ENCODE measurements around the gene ACCS. TPM values are rescaled to one million over a fixed set of nuclear protein-coding genes. Genes with fewer than 3 reads are reported as not detected.

Gene ACCS
- total and polyA plus RNA-seq, 2 donors (not counting 3 experiments of a cell fraction or from before 2014, with no cell fraction given), result 8.6 to 22.7 TPM

DNA sequence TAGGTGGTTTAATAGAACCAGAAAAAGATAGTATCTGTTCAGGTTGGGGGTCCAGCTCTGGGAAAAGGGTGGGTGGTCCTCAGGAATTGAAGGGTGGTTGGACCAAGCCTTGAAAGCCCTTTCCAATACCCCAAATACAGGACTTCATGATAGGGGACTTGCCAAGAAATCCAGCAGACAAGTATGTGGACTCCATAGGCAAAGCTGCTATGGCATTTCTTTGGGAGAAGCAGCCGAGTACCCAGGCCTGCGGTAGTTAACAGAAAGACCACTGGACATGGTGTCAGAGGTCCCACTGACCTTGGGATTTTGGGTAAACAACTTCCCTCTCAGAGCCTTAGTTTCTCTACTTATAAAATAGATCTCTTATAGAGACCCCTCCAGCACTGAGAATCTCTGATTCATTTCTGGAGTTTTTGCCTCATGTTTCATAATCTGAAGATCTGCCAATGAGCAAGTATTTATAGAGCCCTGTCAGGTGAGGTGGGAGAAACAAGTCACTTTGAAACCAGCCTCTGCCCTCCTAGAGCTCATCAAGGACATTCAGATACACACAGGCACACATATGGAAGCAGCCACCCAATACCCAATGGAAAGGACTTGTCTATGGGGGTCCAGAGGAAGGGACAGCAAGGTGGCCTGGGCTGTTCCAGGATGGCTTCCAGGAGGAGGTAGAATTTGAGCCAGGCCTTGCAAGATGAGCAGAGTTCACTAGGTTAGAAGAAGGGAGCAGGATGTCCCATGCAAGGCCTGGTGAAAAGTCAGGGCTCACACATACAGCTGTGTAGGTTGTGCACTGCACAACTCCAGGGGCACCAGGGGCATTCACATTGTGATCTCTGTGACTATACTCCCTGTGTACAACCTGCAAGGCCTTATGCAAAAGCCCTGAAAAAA lies 49.3 kb upstream of the ACCS start:
- Histone ChIP-seq H3K4me3 (replicated peaks in 1 of 3; ENCODE audit: insufficient read depth in 1 of 3, low read depth in 1 of 3, low read length in 3 of 3) (no peak overlapping the region), H3K79me2 (ENCODE audit: control insufficient read depth, insufficient read depth, low read length) (no peaks in the 10 kb centered on the region), H3K27me3 (ENCODE audit: control insufficient read depth in 2 of 2, insufficient read depth in 2 of 2, low read length in 2 of 2) (peaks cover 7 to 19% of the 10 kb centered on the region in 2 experiments), H3K9ac (replicated peaks; ENCODE audit: extremely low read depth, insufficient read depth, low read length) (no peak overlapping the region), H3K9me1 (replicated peaks; ENCODE audit: control insufficient read depth, extremely low read depth, insufficient read depth, low read length) (no peaks in the 10 kb centered on the region), H3K4me2 (ENCODE audit: insufficient read depth, low read length) (no peak overlapping the region), H4K20me1 (replicated peaks; ENCODE audit: control insufficient read depth, extremely low read depth, insufficient read depth, low read length) (no peaks in the 10 kb centered on the region), H3K9me3 (replicated peaks; ENCODE audit: control insufficient read depth, insufficient read depth, low read length) (no peaks in the 10 kb centered on the region), H2AFZ (ENCODE audit: low read depth, low read length) (no peak overlapping the region), H3K36me3 (ENCODE audit: control insufficient read depth in 2 of 2, extremely low read depth in 1 of 2, insufficient read depth in 2 of 2, low read length in 2 of 2) (no peaks in the 10 kb centered on the region), H3K27ac (ENCODE audit: insufficient read depth, low read depth, low read length) (no peak overlapping the region), H3K4me1 (ENCODE audit: control insufficient read depth, extremely low read depth, insufficient read depth, low read length) (no peaks in the 10 kb centered on the region)
- CTCF ChIA-PET, result no interaction called here
- intact Hi-C loops (cut with micrococcal nuclease), result no loop called here
- no peak for TF ChIP-seq EZH2 (IDR thresholded peaks at IDR 0.05; ENCODE audit: borderline replicate concordance, low read depth, low read length, severe bottlenecking)
- no peak for TF ChIP-seq MYC (IDR thresholded peaks at IDR 0.05; ENCODE audit: low read depth, low read length)
- TF ChIP-seq, protein P1, sequence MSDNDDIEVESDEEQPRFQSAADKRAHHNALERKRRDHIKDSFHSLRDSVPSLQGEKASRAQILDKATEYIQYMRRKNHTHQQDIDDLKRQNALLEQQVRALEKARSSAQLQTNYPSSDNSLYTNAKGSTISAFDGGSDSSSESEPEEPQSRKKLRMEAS (IDR thresholded peaks at IDR 0.05; ENCODE audit: insufficient read depth, insufficient read length), result no peak
- TF ChIP-seq JUN (IDR thresholded peaks at IDR 0.05; ENCODE audit: borderline replicate concordance, insufficient read depth, insufficient read length, low read depth), result no peak
- TF ChIP-seq FOS (IDR thresholded peaks at IDR 0.05; ENCODE audit: borderline replicate concordance, insufficient read depth, low read length), result no peak
- no peak for TF ChIP-seq POLR2A (IDR thresholded peaks at IDR 0.05; ENCODE audit: low read depth, low read length)
- TF ChIP-seq, protein P2, sequence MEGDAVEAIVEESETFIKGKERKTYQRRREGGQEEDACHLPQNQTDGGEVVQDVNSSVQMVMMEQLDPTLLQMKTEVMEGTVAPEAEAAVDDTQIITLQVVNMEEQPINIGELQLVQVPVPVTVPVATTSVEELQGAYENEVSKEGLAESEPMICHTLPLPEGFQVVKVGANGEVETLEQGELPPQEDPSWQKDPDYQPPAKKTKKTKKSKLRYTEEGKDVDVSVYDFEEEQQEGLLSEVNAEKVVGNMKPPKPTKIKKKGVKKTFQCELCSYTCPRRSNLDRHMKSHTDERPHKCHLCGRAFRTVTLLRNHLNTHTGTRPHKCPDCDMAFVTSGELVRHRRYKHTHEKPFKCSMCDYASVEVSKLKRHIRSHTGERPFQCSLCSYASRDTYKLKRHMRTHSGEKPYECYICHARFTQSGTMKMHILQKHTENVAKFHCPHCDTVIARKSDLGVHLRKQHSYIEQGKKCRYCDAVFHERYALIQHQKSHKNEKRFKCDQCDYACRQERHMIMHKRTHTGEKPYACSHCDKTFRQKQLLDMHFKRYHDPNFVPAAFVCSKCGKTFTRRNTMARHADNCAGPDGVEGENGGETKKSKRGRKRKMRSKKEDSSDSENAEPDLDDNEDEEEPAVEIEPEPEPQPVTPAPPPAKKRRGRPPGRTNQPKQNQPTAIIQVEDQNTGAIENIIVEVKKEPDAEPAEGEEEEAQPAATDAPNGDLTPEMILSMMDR (IDR thresholded peaks at IDR 0.05; ENCODE audit: extremely low read depth in 1 of 2, insufficient read depth in 1 of 2, low read depth in 1 of 2, low read length in 2 of 2), result no peak
- no peak for TF ChIP-seq GATA2 (IDR thresholded peaks at IDR 0.05; ENCODE audit: insufficient read depth, insufficient read length, low read depth, low read length)
- no peak for TF ChIP-seq POLR2AphosphoS5 (IDR thresholded peaks at IDR 0.05; ENCODE audit: insufficient read depth, low read depth, low read length)
- no TSS peak for BruUV-seq (replicated peaks)
- dilution Hi-C loops (cut with MboI; ENCODE audit: extremely low pct_ligation_motif_present, low sequenced_read_pairs), result no loop called here
- POLR2A ChIA-PET, result no interaction called here
- DNase-seq (ENCODE audit: low read depth, low spot score) (no peak), FAIRE-seq (no peak)
